Measurements from ENCODE around the gene TMEM232. TPM values are rescaled to one million over a fixed set of nuclear protein-coding genes. Genes with fewer than 3 reads are reported as not detected.

The TMEM232 gene
- total and polyA plus RNA-seq, 2 experiments from 2014 or later = 1.3 to 1.9 TPM

- TF ChIP-seq REST (IDR thresholded peaks at IDR 0.05; ENCODE audit: unreplicated experiment) = no peak
Observed at GRCh38 chr5:110377943-110378342, 348.5 kb downstream of the TMEM232 start (continued).

GRCh38 chr5:110377361-110377760 is 349.1 kb downstream of the TMEM232 start:
- TF ChIP-seq EZH2 (IDR thresholded peaks at IDR 0.05; ENCODE audit: low read depth, unreplicated experiment) = no peak
- no peaks in the 10 kb centered on the region for H3K9me3 Mint-ChIP-seq
- no peaks in the 10 kb centered on the region for H3K27me3 Mint-ChIP-seq (ENCODE audit: insufficient read depth, low read depth, poor library complexity)
- H3K79me2 ChIP-seq (replicated peaks; ENCODE audit: insufficient read depth) = no peaks in the 10 kb centered on the region
- H3K27ac ChIP-seq (ENCODE audit: low read depth) = no peak overlapping the region
- no peak overlapping the region for H3K4me2 ChIP-seq
- no peaks in the 10 kb centered on the region for H3F3A ChIP-seq (replicated peaks; ENCODE audit: low read depth)
- H3K36me3 Mint-ChIP-seq (ENCODE audit: low read depth) = no peaks in the 10 kb centered on the region
- no peaks in the 10 kb centered on the region for H3K4me1 ChIP-seq (ENCODE audit: insufficient read depth)
- H3K4me3 ChIP-seq = no peak overlapping the region
- H3K4me1 Mint-ChIP-seq = no peaks in the 10 kb centered on the region
- H3K4me3 Mint-ChIP-seq = no peak overlapping the region
- DNase-seq (ENCODE audit: low spot score) (no peak), ATAC-seq (no peak)
- H3K36me3 ChIP-seq (ENCODE audit: insufficient read depth) = no peaks in the 10 kb centered on the region
- no peaks in the 10 kb centered on the region for H4K20me1 ChIP-seq (replicated peaks; ENCODE audit: insufficient read depth)
- no peak overlapping the region for H2AFZ ChIP-seq
- no peaks in the 10 kb centered on the region for H3K27me3 ChIP-seq (ENCODE audit: insufficient read depth)
- H3K9me2 ChIP-seq (ENCODE audit: insufficient read depth) = no peaks in the 10 kb centered on the region
- no peak overlapping the region for H3K27ac Mint-ChIP-seq

GRCh38 chr5:110376281-110376951 is 350.1 kb downstream of the TMEM232 start:
- Histone ChIP-seq H4K20me1 (replicated peaks; ENCODE audit: insufficient read depth) (no peaks in the 10 kb centered on the region), H3F3A (replicated peaks; ENCODE audit: low read depth) (no peaks in the 10 kb centered on the region), H3K27me3 (ENCODE audit: insufficient read depth) (no peaks in the 10 kb centered on the region), H3K4me2 (no peak overlapping the region), H3K27ac (ENCODE audit: low read depth) (no peak overlapping the region), H3K79me2 (replicated peaks; ENCODE audit: insufficient read depth) (no peaks in the 10 kb centered on the region), H3K9me2 (ENCODE audit: insufficient read depth) (no peaks in the 10 kb centered on the region), H3K4me3 (no peak overlapping the region), H3K4me1 (ENCODE audit: insufficient read depth) (no peaks in the 10 kb centered on the region), H3K36me3 (ENCODE audit: insufficient read depth) (no peaks in the 10 kb centered on the region), H2AFZ (no peak overlapping the region; the same call in 1 of the 2 replicates)
- Mint-ChIP-seq H3K36me3 (ENCODE audit: low read depth) (no peaks in the 10 kb centered on the region), H3K9me3 (no peaks in the 10 kb centered on the region), H3K27ac (no peak overlapping the region), H3K4me1 (no peaks in the 10 kb centered on the region), H3K27me3 (ENCODE audit: insufficient read depth, low read depth, poor library complexity) (no peaks in the 10 kb centered on the region), H3K4me3 (no peak overlapping the region)
- ATAC-seq (no peak), DNase-seq (ENCODE audit: low spot score) (peak; percentile 6)
- no peak for TF ChIP-seq CREB1 (CRISPR knock-in tag; IDR thresholded peaks at IDR 0.05; ENCODE audit: low read depth)
- TF ChIP-seq NANOG (IDR thresholded peaks at IDR 0.05; ENCODE audit: borderline replicate concordance) = no peak

GRCh38 chr5:110371725-110372041 is 354.8 kb downstream of the TMEM232 start:
- no peaks in the 10 kb centered on the region for H3K27me3 Mint-ChIP-seq (ENCODE audit: insufficient read depth, low read depth, poor library complexity)
- no peaks in the 10 kb centered on the region for H3K27me3 ChIP-seq (ENCODE audit: insufficient read depth)
- no peak for TF ChIP-seq CTCF (conservative IDR thresholded peaks at IDR 0.05; ENCODE audit: low read depth in 2 of 2)
- no peak for TF ChIP-seq STAT1 (IDR thresholded peaks at IDR 0.05; ENCODE audit: unreplicated experiment)
- no peak for TF ChIP-seq ETS1 (IDR thresholded peaks at IDR 0.05)
- TF ChIP-seq ZNF331 (CRISPR knock-in tag; IDR thresholded peaks at IDR 0.05; ENCODE audit: low read depth) = no peak

More at GRCh38 chr5:110371725-110372041, 354.8 kb downstream of the TMEM232 start:
- ATAC-seq (no peak), DNase-seq (ENCODE audit: low spot score) (no peak)
- Histone ChIP-seq H3F3A (replicated peaks; ENCODE audit: low read depth) (no peaks in the 10 kb centered on the region), H2AFZ (no peak overlapping the region), H3K27ac (ENCODE audit: low read depth) (no peak overlapping the region), H3K9me2 (ENCODE audit: insufficient read depth) (no peaks in the 10 kb centered on the region), H3K4me2 (no peak overlapping the region), H3K36me3 (ENCODE audit: insufficient read depth) (no peaks in the 10 kb centered on the region), H3K4me3 (no peak overlapping the region), H3K79me2 (replicated peaks; ENCODE audit: insufficient read depth) (no peaks in the 10 kb centered on the region), H3K4me1 (ENCODE audit: insufficient read depth) (no peaks in the 10 kb centered on the region), H4K20me1 (replicated peaks; ENCODE audit: insufficient read depth) (no peaks in the 10 kb centered on the region)
- no peak overlapping the region for H3K27ac Mint-ChIP-seq
- H3K4me3 Mint-ChIP-seq = no peak overlapping the region
- H3K9me3 Mint-ChIP-seq = no peaks in the 10 kb centered on the region
- H3K4me1 Mint-ChIP-seq = no peaks in the 10 kb centered on the region
- H3K36me3 Mint-ChIP-seq (ENCODE audit: low read depth) = no peaks in the 10 kb centered on the region
